Hepatocyte (in vitro differentiated cells): ENCODE measurements around the gene TP53RK. TPM values are rescaled to one million over a fixed set of nuclear protein-coding genes. Genes with fewer than 3 reads are reported as not detected.

Experiments
- DNase-seq: peaks from one replicate; pipeline ENCODE4 v3.0.0-alpha.2; 2016; ENCODE audit warnings: low spot score
- H2AFZ ChIP-seq: fragments of 200-600 bp; sonication (generic); 2 replicates; pipeline ENCODE4 v1.6.0; 2016; ENCODE audit warnings: antibody characterized with exemption, mild to moderate bottlenecking
- H3K27ac ChIP-seq: fragments of 200-600 bp; sonication (generic); 2 replicates; pipeline ENCODE4 v1.5.1; 2016; ENCODE audit warnings: mild to moderate bottlenecking
- H3K27me3 ChIP-seq: fragments of 200-600 bp; sonication (generic); 2 replicates; pipeline ENCODE4 v1.6.1; 2016
- H3K36me3 ChIP-seq: fragments of 200-600 bp; sonication (generic); replicated peaks from 2 replicates; pipeline ENCODE4 v1.5.1; 2016; ENCODE audit warnings: low read depth; ENCODE audit not compliant: insufficient read depth
- H3K4me1 ChIP-seq: fragments of 200-600 bp; sonication (generic); 2 replicates; pipeline ENCODE4 v1.5.1; 2016; ENCODE audit warnings: mild to moderate bottlenecking, moderate library complexity; ENCODE audit not compliant: insufficient read depth
- H3K4me2 ChIP-seq: fragments of 200-600 bp; sonication (generic); 2 replicates; pipeline ENCODE4 v1.6.0; 2016
- H3K4me3 ChIP-seq: fragments of 200-600 bp; sonication (generic); 2 replicates; pipeline ENCODE4 v1.5.1; 2016; ENCODE audit warnings: mild to moderate bottlenecking
- H3K79me2 ChIP-seq: fragments of 200-600 bp; sonication (generic); 2 replicates; pipeline ENCODE4 v1.6.0; 2017; ENCODE audit warnings: mild to moderate bottlenecking
- H3K9me2 ChIP-seq: fragments of 200-600 bp; sonication (generic); replicated peaks from 2 replicates; pipeline ENCODE4 v1.6.0; 2017; ENCODE audit warnings: mild to moderate bottlenecking; ENCODE audit not compliant: insufficient read depth
- H3K9me3 ChIP-seq: fragments of 200-600 bp; sonication (generic); 2 replicates; pipeline ENCODE4 v1.5.1; 2016; ENCODE audit warnings: low read depth, mild to moderate bottlenecking
- H4K20me1 ChIP-seq: fragments of 200-600 bp; sonication (generic); 2 replicates; pipeline ENCODE4 v1.6.0; 2016; ENCODE audit warnings: mild to moderate bottlenecking; ENCODE audit not compliant: insufficient read depth, poor library complexity, severe bottlenecking
- EZH2 ChIP-seq: fragments of 200-600 bp; sonication (generic); IDR thresholded peaks from 2 replicates; pipeline ENCODE4 v1.6.1; 2016; ENCODE audit warnings: antibody characterized with exemption, mild to moderate bottlenecking, borderline replicate concordance
- EZH2phosphoT487 ChIP-seq: fragments of 200-600 bp; sonication (generic); IDR thresholded peaks from one replicate; pipeline ENCODE4 v1.6.1; 2018; ENCODE audit warnings: antibody characterized with exemption, mild to moderate bottlenecking, low read depth, moderate library complexity; ENCODE audit not compliant: unreplicated experiment, severe bottlenecking
- WGBS: methylation state at CpG from one replicate; pipeline ENCODE4 v1.1.6; 2016; ENCODE audit warnings: low lambda C conversion rate; ENCODE audit errors: missing lambda C conversion rate; 5-methylcytosine and 5-hydroxymethylcytosine counted together
- polyA plus RNA-seq: library from polyadenylated mRNA; unstranded; fragments of >200 nt; fragmentation: Nextera tagmentation; extraction: Ambion mirVana; gene quantifications from 2 replicates; pipeline ENCODE4 v1.2.1, GENCODE V29; 2016
- total RNA-seq: library from RNA; depleted of rRNA; stranded (reverse); fragments of >200 nt; gene quantifications from 2 replicates; pipeline ENCODE4 v1.2.3, GENCODE V29; 2014
- TF ChIP-seq, protein P1 (sequence below): fragments of 200-600 bp; sonication (generic); IDR thresholded peaks from 2 replicates; pipeline ENCODE4 v1.5.1; 2016; ENCODE audit warnings: antibody characterized with exemption, mild to moderate bottlenecking; ENCODE audit not compliant: poor library complexity

TP53RK gene
- total and polyA plus RNA-seq, 2 experiments from 2014 or later, result 19.6 to 19.8 TPM

DNA sequence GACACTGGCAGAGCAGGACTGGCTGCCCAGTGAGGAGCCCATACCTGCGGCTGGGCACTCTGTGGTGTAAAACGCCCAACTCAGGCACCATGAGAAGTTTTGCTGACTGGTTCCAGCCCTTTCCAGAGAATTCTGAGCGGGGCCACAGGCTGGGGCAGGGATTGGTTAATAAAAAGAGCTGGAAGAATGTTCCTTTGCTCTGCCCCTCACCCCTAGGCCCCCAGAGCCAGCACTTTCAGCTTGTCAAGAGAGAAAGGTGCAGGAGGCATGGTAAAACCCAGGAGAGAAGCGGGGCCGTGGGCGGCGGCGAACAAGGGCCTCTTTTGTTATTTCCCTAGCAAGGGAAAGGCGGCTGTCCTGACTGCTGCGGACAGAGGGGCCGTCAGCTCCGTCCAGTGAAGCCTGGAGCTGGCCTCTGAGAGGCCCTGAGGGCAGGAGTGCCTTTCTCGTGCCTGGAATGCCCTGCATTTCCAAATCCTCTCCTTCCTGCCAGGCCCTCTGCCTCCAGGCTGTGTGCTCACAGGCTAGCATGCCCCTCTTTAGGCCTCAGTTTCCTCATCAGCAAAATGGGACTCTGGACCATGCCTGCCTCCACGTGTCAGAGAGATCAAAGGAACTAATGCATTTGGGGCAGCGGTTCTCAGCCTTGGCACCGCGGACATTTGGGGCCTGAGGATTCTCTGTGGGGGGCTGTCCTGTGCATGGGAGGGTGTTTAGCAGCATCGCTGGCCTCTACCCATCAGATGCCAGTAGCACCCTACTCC lies 50.9 kb downstream of the TP53RK start:
- Histone ChIP-seq H3K4me3 (no peak overlapping the region), H3K36me3 (no peaks in the 10 kb centered on the region), H3K27me3 (no peaks in the 10 kb centered on the region), H3K79me2 (no peaks in the 10 kb centered on the region), H3K4me2 (no peak overlapping the region), H4K20me1 (no peaks in the 10 kb centered on the region), H2AFZ (no peak overlapping the region), H3K9me3 (no peaks in the 10 kb centered on the region), H3K9me2 (no peaks in the 10 kb centered on the region), H3K4me1 (no peaks in the 10 kb centered on the region), H3K27ac (no peak overlapping the region)
- no peak for DNase-seq
- TF ChIP-seq, protein P1, sequence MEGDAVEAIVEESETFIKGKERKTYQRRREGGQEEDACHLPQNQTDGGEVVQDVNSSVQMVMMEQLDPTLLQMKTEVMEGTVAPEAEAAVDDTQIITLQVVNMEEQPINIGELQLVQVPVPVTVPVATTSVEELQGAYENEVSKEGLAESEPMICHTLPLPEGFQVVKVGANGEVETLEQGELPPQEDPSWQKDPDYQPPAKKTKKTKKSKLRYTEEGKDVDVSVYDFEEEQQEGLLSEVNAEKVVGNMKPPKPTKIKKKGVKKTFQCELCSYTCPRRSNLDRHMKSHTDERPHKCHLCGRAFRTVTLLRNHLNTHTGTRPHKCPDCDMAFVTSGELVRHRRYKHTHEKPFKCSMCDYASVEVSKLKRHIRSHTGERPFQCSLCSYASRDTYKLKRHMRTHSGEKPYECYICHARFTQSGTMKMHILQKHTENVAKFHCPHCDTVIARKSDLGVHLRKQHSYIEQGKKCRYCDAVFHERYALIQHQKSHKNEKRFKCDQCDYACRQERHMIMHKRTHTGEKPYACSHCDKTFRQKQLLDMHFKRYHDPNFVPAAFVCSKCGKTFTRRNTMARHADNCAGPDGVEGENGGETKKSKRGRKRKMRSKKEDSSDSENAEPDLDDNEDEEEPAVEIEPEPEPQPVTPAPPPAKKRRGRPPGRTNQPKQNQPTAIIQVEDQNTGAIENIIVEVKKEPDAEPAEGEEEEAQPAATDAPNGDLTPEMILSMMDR, result no peak
- TF ChIP-seq EZH2 (no peak), EZH2phosphoT487 (no peak)
- WGBS, result 68% methylated on average over 18 of the region's 18 CpGs

DNA sequence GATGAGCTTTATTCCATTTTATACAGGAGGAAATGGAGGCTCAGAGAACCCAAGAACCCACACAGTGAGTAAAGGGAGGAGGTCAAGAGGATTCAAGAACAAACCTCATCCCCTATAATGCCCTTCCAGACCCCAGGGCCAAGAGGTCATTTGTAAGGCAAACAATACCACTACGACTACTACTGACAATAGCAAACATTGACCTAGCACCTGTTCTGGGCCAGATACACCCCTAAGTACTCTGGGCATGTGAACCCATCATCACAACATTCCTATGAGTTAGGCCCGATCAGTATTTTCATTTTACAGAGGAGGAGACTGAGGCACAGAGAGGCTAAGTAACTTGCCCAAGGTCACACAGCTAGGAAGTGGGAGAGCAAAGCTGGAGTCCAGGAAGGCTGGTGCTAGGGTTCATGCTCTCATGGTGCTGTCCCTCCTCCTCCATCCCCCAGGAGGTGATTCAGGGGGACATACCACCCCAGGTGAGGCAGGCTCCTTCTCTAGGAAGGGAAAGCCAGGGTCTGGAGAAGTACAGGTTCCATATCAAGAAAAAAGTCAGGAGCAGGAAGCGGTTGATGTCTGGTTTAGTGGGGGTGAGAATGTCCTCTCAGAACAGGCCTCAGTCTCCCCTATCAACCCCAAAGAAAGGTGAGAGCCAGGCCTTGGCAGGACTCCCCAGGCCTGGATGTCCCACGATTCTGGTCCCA lies 51.7 kb downstream of the TP53RK start:
- Histone ChIP-seq H3K36me3 (no peaks in the 10 kb centered on the region), H2AFZ (no peak overlapping the region), H3K4me3 (no peak overlapping the region), H3K27ac (no peak overlapping the region), H3K9me2 (no peaks in the 10 kb centered on the region), H3K4me1 (no peaks in the 10 kb centered on the region), H3K79me2 (no peaks in the 10 kb centered on the region), H3K9me3 (no peaks in the 10 kb centered on the region), H3K27me3 (no peaks in the 10 kb centered on the region), H3K4me2 (no peak overlapping the region), H4K20me1 (no peaks in the 10 kb centered on the region)
- 85% methylated on average over 4 of the region's 4 CpGs for WGBS
- no peak for TF ChIP-seq EZH2
- TF ChIP-seq, protein P1, result no peak
- TF ChIP-seq EZH2phosphoT487, result no peak
- DNase-seq, result no peak

DNA sequence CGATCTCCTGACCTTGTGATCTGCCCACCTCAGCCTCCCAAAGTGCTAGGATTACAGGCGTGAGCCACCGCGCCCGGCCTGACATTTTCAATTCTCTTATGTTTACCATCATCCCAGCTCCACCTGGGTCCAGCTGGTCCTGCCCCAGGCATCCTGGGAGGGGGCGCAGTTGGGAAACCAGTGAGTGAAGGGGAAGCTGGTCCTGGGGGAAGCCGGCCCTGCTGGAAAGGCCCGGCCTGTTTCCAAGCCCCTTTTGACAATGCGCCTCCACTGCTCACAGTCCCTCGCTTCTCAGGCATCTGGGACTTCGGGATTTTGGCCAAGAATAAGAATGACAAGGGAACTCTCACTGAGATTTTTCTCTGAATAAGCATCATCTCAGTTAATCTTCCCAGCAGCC lies 52.2 kb downstream of the TP53RK start:
- no peaks in the 10 kb centered on the region for H3K79me2 ChIP-seq
- H3K27me3 ChIP-seq, result no peaks in the 10 kb centered on the region
- no peaks in the 10 kb centered on the region for H3K9me3 ChIP-seq
- no peaks in the 10 kb centered on the region for H4K20me1 ChIP-seq
- H3K27ac ChIP-seq, result no peak overlapping the region
- DNase-seq, result no peak
- TF ChIP-seq EZH2 (no peak), EZH2phosphoT487 (no peak)
- TF ChIP-seq, protein P1, result no peak
- WGBS, result 94% methylated on average over 11 of the region's 11 CpGs
- no peaks in the 10 kb centered on the region for H3K4me1 ChIP-seq
- no peak overlapping the region for H2AFZ ChIP-seq
- no peak overlapping the region for H3K4me2 ChIP-seq
- no peaks in the 10 kb centered on the region for H3K36me3 ChIP-seq
- no peaks in the 10 kb centered on the region for H3K9me2 ChIP-seq
- no peak overlapping the region for H3K4me3 ChIP-seq
